Astrocyte of the cerebellum (primary cell): ENCODE data around the gene ODAD4.

Experiments
- DNase-seq: peaks from one replicate; pipeline ENCODE4 v3.0.0-alpha.2; 2011; ENCODE audit warnings: low read depth
- H3K4me3 ChIP-seq: 2 replicates; pipeline ENCODE4 v1.5.1; 2011; ENCODE audit warnings: mild to moderate bottlenecking, low read depth, low read length, moderate library complexity
- in situ Hi-C: cut with HindIII; loops from 2 replicates; pipeline ENCODE4 v1.10.0; 2017; ENCODE audit warnings: low sequenced_read_pairs
- TF ChIP-seq, protein P1 (sequence below): IDR thresholded peaks from 2 replicates; pipeline ENCODE4 v1.5.1; 2012; ENCODE audit warnings: low read length, low read depth, moderate library complexity, mild to moderate bottlenecking; ENCODE audit errors: missing control alignments

Gene ODAD4

DNA sequence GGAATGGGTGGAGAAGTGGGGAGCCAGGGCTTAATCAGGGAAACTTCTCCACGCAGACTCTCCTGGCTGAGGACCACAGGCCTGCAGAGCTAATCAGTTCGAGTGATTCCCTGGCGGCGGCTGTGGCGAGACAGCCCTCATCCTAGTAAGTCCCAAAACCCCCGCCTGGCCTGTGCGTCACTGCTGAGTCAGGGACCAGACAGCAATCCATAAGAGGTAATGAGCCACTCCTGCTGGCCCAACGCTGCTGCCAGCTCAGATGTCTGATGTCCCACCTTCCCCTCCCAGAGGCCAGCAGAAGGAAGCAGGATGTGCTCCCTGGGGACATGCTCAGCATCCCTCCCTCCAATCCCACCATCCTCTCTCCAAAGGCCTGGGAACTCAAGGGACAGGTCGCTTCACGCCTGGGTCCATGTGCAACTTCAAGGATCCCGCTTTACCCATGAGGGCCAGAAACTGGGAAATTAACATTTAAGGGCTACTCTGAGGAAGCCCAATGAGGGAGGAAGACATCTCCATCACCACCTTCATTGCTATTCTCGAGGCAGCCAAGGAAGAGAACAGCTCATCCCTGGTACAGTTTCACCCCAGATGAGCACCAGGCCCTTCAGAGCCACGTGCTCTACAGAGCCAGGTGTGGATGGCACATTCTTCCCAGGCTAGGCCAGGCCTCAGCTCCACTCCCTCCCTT is 19.6 kb upstream of the ODAD4 start:
- in situ Hi-C loops = no loop called here
- DNase-seq = peak; percentile 90

DNA sequence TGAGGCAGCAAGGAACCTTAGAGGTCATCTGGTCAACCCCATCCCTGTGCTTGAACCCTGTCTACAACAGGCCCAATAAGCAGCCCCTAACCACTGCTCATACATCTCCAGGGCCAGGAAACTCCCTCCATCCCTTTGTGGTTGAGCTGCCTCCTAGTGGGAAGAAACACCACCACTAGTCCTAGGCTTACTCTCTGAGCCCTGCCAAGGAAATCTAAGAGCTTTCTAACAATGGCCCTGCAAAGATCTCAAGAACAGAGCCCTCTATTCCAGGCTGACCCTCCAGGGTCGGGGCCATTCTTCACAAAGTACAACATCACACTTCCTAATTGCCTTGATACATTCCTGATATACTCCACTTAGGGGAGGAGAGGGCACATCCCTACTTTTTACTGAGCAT is 17.5 kb upstream of the ODAD4 start:
- in situ Hi-C loops = no loop called here
- no peak overlapping the region for H3K4me3 ChIP-seq
- TF ChIP-seq, protein P1, sequence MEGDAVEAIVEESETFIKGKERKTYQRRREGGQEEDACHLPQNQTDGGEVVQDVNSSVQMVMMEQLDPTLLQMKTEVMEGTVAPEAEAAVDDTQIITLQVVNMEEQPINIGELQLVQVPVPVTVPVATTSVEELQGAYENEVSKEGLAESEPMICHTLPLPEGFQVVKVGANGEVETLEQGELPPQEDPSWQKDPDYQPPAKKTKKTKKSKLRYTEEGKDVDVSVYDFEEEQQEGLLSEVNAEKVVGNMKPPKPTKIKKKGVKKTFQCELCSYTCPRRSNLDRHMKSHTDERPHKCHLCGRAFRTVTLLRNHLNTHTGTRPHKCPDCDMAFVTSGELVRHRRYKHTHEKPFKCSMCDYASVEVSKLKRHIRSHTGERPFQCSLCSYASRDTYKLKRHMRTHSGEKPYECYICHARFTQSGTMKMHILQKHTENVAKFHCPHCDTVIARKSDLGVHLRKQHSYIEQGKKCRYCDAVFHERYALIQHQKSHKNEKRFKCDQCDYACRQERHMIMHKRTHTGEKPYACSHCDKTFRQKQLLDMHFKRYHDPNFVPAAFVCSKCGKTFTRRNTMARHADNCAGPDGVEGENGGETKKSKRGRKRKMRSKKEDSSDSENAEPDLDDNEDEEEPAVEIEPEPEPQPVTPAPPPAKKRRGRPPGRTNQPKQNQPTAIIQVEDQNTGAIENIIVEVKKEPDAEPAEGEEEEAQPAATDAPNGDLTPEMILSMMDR = peak; percentile 44
- no peak for DNase-seq

More for the DNA sequence above, 19.6 kb upstream of the ODAD4 start:
- TF ChIP-seq, protein P1 = no peak
- no peak overlapping the region for H3K4me3 ChIP-seq

DNA sequence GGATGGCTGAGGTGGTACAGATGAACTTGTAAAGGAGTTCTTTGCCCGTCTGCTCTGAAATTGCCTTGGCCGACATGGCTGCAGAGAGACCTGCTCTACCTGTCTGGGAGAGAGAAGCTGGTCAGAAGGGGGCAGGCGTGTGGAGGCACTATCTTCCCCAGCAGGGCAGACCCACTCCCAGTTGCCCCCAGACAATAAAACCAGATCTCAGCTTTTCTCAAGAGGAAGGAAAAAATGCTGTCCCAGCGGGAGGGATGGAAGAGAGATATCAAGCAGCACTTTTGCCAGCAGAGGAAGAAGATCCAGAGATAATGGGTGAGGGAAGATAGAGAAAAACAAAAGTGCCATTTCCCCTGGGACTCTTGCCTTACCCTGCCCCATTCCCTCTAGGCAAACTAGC is 16.6 kb upstream of the ODAD4 start:
- DNase-seq = no peak
- TF ChIP-seq, protein P1 = no peak
- in situ Hi-C loops = no loop called here
- H3K4me3 ChIP-seq = no peak overlapping the region

DNA sequence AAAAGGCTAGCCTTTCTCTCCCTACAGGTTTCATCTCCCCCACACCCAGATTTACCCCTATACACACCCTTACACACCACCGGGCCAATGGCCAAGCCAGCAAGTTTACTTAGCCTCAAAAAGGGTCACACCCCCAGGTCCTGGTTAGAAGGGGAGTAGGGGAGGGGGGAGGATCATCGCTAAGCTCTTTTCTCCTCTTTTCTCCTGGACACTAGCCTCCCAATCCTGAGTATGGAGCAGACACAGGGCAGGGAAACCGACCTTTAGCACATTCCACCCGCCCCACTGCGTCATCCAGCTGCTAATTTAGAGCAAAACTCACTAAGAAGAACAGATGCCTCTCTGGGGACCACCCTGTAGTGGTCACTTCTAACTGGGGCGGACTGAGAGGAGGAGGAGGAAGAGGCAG is 16.1 kb upstream of the ODAD4 start:
- TF ChIP-seq, protein P1 = no peak
- DNase-seq = no peak
- H3K4me3 ChIP-seq = no peak overlapping the region
- in situ Hi-C loops = no loop called here

DNA sequence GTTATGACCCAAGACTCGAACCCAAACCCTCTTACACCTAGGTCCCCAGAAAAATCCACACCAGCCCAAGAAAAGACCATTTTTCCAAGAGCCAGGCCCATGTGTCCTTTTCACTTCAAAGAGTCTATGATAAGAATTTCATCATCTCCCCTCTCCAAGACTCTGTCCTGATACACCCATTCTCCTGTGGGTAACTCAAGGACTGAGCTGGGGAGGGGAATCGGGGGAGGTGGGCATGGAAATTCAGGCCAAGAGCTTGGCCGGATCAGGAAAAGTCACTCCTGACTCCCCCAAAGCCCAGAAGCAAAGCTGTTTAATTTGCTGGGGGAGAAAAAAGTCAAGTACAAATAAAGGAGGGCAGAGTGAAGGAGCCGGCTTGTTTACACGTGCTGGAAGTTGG is 15.4 kb upstream of the ODAD4 start:
- peak overlapping the region; percentile 5 for H3K4me3 ChIP-seq
- TF ChIP-seq, protein P1 = no peak
- DNase-seq = no peak
- in situ Hi-C loops = no loop called here

DNA sequence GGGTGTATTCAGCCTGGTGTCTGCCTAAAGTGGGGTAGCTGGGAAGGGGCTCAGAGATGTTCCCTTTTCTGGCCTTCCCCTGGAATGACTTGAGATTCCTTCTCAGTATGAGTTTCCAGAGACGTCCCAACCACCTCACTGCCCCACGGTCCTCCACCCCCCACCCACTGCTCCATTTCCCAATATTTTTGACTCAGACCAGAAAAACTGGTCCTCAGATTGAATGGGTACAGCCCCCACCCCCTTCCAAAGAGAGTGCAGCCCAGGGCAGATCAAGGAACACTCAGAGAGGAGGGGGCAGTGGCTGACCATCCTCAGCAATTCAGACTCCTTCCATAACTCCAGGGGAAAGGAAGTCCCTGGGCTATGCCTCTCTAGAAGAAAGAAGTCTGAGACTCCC is 14.9 kb upstream of the ODAD4 start:
- TF ChIP-seq, protein P1 = no peak
- in situ Hi-C loops = no loop called here
- DNase-seq = no peak
- H3K4me3 ChIP-seq = peak overlapping the region; percentile 5

DNA sequence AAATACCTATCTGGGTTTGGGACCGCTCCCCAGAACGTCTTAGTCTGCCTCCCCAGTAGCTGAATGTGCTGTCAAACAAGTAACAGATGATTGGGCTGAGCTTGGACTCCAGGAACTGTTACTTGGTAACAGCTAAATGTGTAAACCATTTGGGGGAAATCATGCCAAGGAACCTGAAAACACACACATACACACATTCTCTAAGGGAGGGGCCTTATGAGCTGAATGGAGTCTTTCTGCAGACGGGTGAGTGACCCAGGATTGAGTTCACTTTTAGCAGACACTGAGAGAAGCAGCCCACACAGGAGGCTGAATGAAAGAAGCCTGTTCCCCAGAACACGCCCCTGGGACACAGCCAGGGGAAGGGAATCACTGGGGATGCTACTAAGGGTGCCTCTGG is 13.2 kb upstream of the ODAD4 start:
- in situ Hi-C loops = no loop called here
- peak overlapping the region; percentile 93 for H3K4me3 ChIP-seq
- peak; percentile 38 for DNase-seq
- TF ChIP-seq, protein P1 = no peak
